Stomach (tissue), 9 donors: Measurements from ENCODE around the gene ATOH7. TPM values are rescaled to one million over a fixed set of nuclear protein-coding genes. Genes with fewer than 3 reads are reported as not detected.

Experiments
- DNase-seq, 2 donors: peaks; one replicate each; pipeline versions ENCODE4 v3.0.0 to v3.0.0-alpha.2; 2013 to 2019
- H3K27ac ChIP-seq, 5 donors: fragments of 200-600 bp in 4 of 5; sonication (generic) in 4 of 5; one replicate each; pipeline ENCODE4 v1.5.1; 2013 to 2019; ENCODE audit warnings: mild to moderate bottlenecking in 1 of 5, moderate library complexity in 1 of 5
- H3K27me3 ChIP-seq, 3 donors: fragments of 200-600 bp; sonication (generic); one replicate each; pipeline ENCODE4 v1.5.1; 2017 to 2019; ENCODE audit warnings: mixed run types in 1 of 3
- H3K36me3 ChIP-seq, 4 donors: fragments of 200-600 bp; sonication (generic); 1 replicate in 3 of 4; 2 replicates in 1 of 4; pipeline ENCODE4 v1.5.1; 2016 to 2019
- H3K4me1 ChIP-seq, 4 donors: fragments of 200-600 bp; sonication (generic); one replicate each; pipeline ENCODE4 v1.5.1; 2016 to 2019
- H3K4me3 ChIP-seq, 4 donors: fragments of 200-600 bp; sonication (generic) in 3 of 4; one replicate each; pipeline ENCODE4 v1.5.1; 2016 to 2019; ENCODE audit warnings: mild to moderate bottlenecking in 1 of 4
- H3K9me3 ChIP-seq, 4 donors: fragments of 200-600 bp; sonication (generic); one replicate each; pipeline ENCODE4 v1.5.1; 2016 to 2019
- EP300 ChIP-seq: sonication (generic); formaldehyde crosslinking; IDR thresholded peaks from one replicate; pipeline ENCODE4 v1.6.1; 2017; ENCODE audit warnings: antibody characterized with exemption
- POLR2A ChIP-seq, 4 donors: fragments of 450-650 bp; IDR thresholded peaks; one replicate each; pipeline ENCODE4 v1.6.1; 2016; ENCODE audit warnings: antibody characterized with exemption in 4 of 4, control low read depth in 2 of 4, mild to moderate bottlenecking in 1 of 4, moderate library complexity in 1 of 4
- POLR2AphosphoS5 ChIP-seq, 3 donors: sonication (generic); formaldehyde crosslinking; IDR thresholded peaks; one replicate each; pipeline ENCODE4 v1.6.1; 2016; ENCODE audit warnings: antibody characterized with exemption in 3 of 3
- WGBS, 5 donors: extraction: QIAGEN DNeasy Blood & Tissue Kit in 3 of 5; methylation state at CpG; one replicate each; pipeline versions ENCODE4 v1.1.5 to v1.1.7; 2013 to 2018; 5-methylcytosine and 5-hydroxymethylcytosine counted together
- intact Hi-C: fragments of 100-400 bp; cut with DNase I; formaldehyde crosslinking; loops from one replicate; pipeline ENCODE4 v1.15.1; 2023; ENCODE audit warnings: low total_unique reads
- polyA plus RNA-seq, 3 donors: library from polyadenylated mRNA; stranded (reverse); fragments of 200-250 nt; gene quantifications; one replicate each; pipeline ENCODE4 v1.2.3, GENCODE V29; 2013
- total RNA-seq, 5 donors: library from RNA; depleted of rRNA; stranded (reverse); fragments of >200 nt; gene quantifications; one replicate each; pipeline versions ENCODE4 v1.1.0 to v1.2.3, GENCODE V29; 2014 to 2016
- TF ChIP-seq, protein P1 (sequence below), 7 experiments: fragments of 450-650 bp in 4 of 7; fragments of 200-600 bp in 3 of 7; sonication (generic) in 3 of 7; IDR thresholded peaks; one replicate each; pipeline ENCODE4 v1.5.1; 2016 to 2019; ENCODE audit warnings: antibody characterized with exemption in 7 of 7, control low read depth in 2 of 7, mild to moderate bottlenecking in 1 of 7
- donor health status: healthy with polysubstance abuse.
- donor health status: Bipolar disorder and iron deficiency.
- donor health status: healthy.

ATOH7 gene
- total and polyA plus RNA-seq, 8 donors = 0.30 TPM; not detected in 7

GRCh38 chr10:68261132-68261856 lies 29.4 kb upstream of the ATOH7 start:
- Histone ChIP-seq H3K36me3 (no peaks in the 10 kb centered on the region), H3K9me3 (peaks cover 0 to 7% (median 2%) of the 10 kb centered on the region in 4 donors), H3K27me3 (no peaks in the 10 kb centered on the region), H3K4me3 (no peak overlapping the region), H3K4me1 (no peaks in the 10 kb centered on the region), H3K27ac (no peak overlapping the region)
- TF ChIP-seq EP300 = no peak
- 77 to 93% (median 88%) methylated on average over 7 to 8 of the region's 8 CpGs for WGBS, 5 donors
- peak in 1 of 2 donors; percentile 23 for DNase-seq
- intact Hi-C loops = no loop called here

DNA sequence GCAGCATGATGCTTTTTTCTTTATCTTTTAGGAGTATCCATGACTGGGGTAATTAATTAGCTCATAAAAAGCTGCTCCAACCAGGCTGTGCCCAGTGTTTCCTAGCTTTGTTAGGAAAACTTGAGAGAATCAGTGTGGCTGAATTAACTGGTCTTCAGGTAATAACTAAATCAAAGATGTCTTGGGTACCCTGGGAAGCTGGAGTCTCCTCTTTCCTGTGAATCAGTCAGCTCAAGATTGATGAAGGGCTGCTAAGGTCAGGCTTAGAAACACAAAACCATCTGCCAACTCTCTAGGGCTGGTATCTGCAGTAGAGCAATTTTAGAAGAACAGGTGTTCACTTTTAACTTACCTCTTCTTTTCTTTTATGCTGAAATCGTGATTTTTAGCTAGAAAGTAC lies 21.4 kb upstream of the ATOH7 start:
- Histone ChIP-seq H3K27ac (no peak overlapping the region), H3K9me3 (no peaks in the 10 kb centered on the region), H3K36me3 (no peaks in the 10 kb centered on the region), H3K4me3 (no peak overlapping the region), H3K4me1 (no peaks in the 10 kb centered on the region), H3K27me3 (no peaks in the 10 kb centered on the region)
- WGBS, 5 donors = 26 to 50% (median 50%) methylated on average over 1 of the region's 1 CpG
- TF ChIP-seq, protein P1, sequence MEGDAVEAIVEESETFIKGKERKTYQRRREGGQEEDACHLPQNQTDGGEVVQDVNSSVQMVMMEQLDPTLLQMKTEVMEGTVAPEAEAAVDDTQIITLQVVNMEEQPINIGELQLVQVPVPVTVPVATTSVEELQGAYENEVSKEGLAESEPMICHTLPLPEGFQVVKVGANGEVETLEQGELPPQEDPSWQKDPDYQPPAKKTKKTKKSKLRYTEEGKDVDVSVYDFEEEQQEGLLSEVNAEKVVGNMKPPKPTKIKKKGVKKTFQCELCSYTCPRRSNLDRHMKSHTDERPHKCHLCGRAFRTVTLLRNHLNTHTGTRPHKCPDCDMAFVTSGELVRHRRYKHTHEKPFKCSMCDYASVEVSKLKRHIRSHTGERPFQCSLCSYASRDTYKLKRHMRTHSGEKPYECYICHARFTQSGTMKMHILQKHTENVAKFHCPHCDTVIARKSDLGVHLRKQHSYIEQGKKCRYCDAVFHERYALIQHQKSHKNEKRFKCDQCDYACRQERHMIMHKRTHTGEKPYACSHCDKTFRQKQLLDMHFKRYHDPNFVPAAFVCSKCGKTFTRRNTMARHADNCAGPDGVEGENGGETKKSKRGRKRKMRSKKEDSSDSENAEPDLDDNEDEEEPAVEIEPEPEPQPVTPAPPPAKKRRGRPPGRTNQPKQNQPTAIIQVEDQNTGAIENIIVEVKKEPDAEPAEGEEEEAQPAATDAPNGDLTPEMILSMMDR (IDR thresholded peaks at IDR 0.05) = no peak
- TF ChIP-seq POLR2AphosphoS5 (IDR thresholded peaks at IDR 0.05) (no peak), POLR2A (IDR thresholded peaks at IDR 0.05) (no peak), EP300 (no peak)
- intact Hi-C loops = no loop called here
- DNase-seq = no peak

DNA sequence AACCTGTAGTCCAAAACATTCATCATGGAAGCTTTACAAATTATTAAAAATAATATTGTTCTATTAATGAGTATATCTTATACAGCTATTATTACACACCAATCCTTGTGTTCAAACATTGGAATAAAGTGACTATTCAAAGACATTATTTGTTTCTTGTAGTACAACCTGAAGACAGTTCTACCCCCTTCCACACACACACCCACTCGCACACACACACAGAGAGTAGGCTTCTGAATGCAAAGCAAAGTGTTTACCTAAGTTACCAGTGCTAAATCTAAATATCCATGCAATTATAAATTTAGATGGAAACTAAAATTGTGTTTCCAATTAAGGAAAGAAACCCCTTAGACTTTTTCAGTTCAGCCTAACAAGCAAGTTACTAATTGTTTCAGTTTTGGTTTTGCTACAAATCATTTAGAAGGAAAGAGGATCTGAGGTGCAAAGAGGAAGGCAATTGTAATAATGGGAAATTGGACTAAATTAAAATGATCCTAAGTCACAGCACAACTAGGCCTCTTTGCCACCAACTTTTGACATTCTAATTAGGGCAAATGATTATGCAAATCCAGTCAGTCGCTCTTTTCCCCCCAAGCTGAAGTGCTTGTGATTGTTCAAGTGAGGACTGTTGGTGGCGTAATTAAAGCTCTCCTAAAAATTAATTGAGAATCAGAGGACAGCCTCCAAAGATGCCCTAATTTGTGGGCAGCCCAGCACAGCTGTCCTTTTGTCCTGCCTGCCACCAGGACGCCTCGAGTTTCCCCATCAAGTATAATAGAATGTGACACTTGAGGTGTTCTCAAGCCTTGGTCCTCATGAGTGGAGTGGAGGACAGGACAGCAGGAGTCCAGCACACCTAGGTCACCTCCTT lies 19.9 kb upstream of the ATOH7 start:
- intact Hi-C loops = no loop called here
- Histone ChIP-seq H3K27me3 (no peaks in the 10 kb centered on the region), H3K9me3 (no peaks in the 10 kb centered on the region), H3K4me1 (no peaks in the 10 kb centered on the region), H3K4me3 (no peak overlapping the region), H3K36me3 (no peaks in the 10 kb centered on the region), H3K27ac (no peak overlapping the region)
- DNase-seq = no peak
- WGBS, 5 donors = 84 to 93% (median 91%) methylated on average over 5 of the region's 5 CpGs
- TF ChIP-seq POLR2AphosphoS5 (IDR thresholded peaks at IDR 0.05) = no peak
- TF ChIP-seq, protein P1 (IDR thresholded peaks at IDR 0.05) = no peak

- Histone ChIP-seq H3K27ac (no peak overlapping the region), H3K4me3 (no peak overlapping the region), H3K9me3 (no peaks in the 10 kb centered on the region), H3K4me1 (no peaks in the 10 kb centered on the region), H3K36me3 (no peaks in the 10 kb centered on the region), H3K27me3 (no peaks in the 10 kb centered on the region)
- TF ChIP-seq POLR2A (IDR thresholded peaks at IDR 0.05) (no peak), EP300 (no peak), POLR2AphosphoS5 (IDR thresholded peaks at IDR 0.05) (no peak)
- TF ChIP-seq, protein P1 (IDR thresholded peaks at IDR 0.05) = no peak
- WGBS, 5 donors = 78 to 87% (median 84%) methylated on average over 7 of the region's 7 CpGs
- no peak for DNase-seq
- intact Hi-C loops = no loop called here
These were observed 19.2 kb upstream of the ATOH7 start for GRCh38 chr10:68251151-68251550.
